ENCODE measurements around the gene RHOU.
"Not testable (repeated sequence)": the region's sequence is repeated elsewhere in the genome, so short reads cannot be mapped to it uniquely, and the experiment has no call there.

RHOU gene

GRCh38 chr1:228755800-228756199 is 20.5 kb downstream of the RHOU start:
- no peak for DNase-seq (ENCODE audit: low read depth in 2 of 2, low spot score in 1 of 2)

DNA sequence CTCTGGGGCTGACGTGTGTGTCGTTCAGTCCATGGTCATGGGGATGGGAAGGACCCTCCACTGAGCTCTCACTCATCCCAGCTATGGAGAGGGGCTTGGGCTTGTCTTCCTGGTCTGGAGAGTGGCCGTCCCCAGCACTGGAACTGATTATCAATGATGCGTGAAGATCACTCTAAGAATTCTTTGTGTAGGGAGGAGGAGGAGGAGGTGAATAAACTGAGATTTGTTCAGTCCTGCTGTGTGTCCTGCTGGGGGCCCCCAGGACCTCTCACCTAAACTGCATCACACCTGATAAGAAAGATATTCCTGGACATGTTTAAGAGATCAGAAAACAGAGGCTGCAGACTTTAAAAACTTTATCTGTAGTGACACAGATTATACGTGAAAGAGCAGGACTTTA is 21.2 kb downstream of the RHOU start:
- DNase-seq (ENCODE audit: low read depth in 2 of 2, low spot score in 1 of 2) = no peak

DNA sequence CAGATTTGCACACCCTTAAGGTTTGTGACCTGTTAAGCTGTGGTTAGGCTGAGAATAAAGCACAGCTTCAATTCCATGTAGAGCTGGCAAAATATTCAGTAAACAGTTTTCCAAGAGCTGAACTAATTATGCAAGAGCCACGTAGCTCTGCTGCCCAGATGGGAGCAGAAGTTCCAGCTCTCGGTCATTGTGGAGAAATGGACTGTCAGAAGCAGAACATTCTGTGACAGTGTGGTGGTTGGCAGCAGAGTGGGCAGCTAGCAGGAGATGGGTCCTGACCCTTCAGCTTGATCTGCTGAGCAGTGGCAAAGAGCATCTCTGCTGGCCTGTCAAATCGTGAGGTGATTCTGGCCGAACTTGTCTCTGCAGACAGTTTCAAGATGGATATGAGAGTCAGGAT is 23.2 kb downstream of the RHOU start:
- no peak for DNase-seq (ENCODE audit: low read depth in 2 of 2, low spot score in 1 of 2)

DNA sequence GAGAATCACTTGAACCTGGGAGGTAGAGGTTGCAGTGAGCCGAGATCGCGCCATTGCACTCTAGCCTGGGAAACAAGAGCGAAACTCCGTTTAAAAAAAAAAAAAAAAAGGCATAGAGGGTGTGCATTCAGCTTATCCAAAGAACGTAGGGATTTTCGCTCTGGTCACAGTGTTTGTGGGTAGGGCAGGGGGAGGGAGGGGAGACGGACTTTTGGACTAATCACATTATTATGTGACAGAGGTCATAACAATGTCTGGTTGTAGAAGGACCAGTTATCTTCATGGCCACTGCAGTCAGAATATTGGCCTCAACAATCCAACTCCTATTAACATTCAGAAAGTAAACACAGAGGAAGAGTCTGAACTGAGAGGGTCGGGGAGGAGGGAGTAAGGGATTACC is 25.7 kb downstream of the RHOU start:
- DNase-seq (ENCODE audit: low read depth in 2 of 2, low spot score in 1 of 2) = no peak

- DNase-seq (ENCODE audit: low read depth in 2 of 2, low spot score in 1 of 2) = no peak
Observed at GRCh38 chr1:228763561-228763960, 28.3 kb downstream of the RHOU start.

- DNase-seq (ENCODE audit: low read depth in 2 of 2, low spot score in 1 of 2) = no peak
Observed at GRCh38 chr1:228765168-228765946, 30.1 kb downstream of the RHOU start.

DNA sequence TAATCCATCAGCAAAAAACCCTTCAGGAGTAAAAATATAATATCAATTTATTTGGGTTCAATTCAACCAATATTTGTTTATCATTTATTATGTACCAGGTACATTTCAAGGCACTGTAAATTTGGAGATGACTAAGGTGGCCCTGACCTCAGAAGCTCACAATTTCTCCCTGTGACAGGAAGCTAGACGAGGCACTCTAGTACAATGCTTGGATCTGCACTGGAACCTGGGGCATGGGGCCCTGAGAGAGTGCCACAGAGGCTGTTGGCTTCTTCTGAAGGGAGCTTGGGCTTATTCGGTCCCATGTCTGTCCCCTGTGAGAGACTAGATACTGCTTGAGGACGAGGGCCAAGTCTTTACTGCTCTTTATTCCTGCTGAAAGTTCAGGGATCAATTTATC is 31.5 kb downstream of the RHOU start:
- DNase-seq (ENCODE audit: low read depth in 2 of 2, low spot score in 1 of 2) = no peak

GRCh38 chr1:228767636-228768354 is 32.5 kb downstream of the RHOU start:
- DNase-seq (ENCODE audit: low read depth in 2 of 2, low spot score in 1 of 2) = no peak

- DNase-seq (ENCODE audit: low read depth in 2 of 2, low spot score in 1 of 2) = no peak
Observed at GRCh38 chr1:228768355-228769000, 33.2 kb downstream of the RHOU start.

- no peak for DNase-seq (ENCODE audit: low read depth in 2 of 2, low spot score in 1 of 2)
Observed at GRCh38 chr1:228770779-228771223, 35.5 kb downstream of the RHOU start.

DNA sequence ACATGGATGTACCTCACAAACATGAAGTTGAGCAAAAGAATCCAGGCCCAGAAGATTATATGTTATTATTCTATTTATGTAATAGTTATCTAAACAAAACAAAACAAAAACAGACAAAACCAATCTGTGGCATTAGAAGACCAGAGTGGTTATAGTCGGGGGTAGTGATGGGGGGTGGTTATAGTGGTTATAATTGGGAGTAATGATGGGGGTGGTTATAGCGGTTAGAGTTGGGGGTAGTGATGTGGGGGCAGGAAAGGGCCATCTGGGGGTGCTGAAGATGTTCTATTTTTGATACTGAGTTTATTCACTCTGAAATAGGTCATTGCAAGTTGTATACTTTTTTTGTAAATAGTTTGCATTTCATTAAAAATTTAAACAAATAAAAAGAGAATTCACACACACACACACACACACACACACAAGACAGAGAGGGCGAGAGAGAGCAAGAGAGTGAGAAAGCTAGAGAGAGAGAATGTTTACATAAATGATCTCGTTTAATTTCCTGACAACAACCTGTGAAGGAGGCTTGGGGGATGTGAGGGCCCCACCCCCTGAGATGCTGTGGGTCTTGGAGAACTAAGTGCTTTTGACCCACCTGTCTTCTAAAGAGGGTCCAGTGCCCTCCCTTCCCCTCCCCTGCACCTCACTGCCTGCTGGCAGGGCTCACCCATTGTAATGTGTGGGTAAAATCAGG is 37.4 kb downstream of the RHOU start:
- no peak for DNase-seq (ENCODE audit: low read depth in 2 of 2, low spot score in 1 of 2)

DNA sequence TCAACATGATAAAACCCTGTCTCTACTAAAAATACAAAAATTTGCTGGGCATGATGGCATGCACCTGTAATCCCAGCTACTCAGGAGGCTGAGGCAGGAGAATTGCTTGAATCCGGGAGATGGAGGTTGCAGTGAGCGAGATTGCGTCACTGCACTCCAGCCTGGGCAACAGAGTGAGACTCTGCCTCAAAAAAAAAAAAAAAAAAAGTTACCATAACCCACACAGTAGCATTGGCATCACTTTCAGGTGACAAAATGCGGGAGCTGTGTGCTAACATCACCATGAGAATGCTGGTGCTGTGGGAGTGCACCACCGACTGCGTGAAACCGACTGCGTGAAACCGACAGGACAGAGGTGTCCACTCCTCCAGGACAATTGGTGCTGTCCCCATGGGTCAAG is 40.7 kb downstream of the RHOU start:
- DNase-seq (ENCODE audit: low read depth in 2 of 2, low spot score in 1 of 2) = not testable (repeated sequence)

GRCh38 chr1:228776449-228776848 is 41.2 kb downstream of the RHOU start:
- no peak for DNase-seq (ENCODE audit: low read depth in 2 of 2, low spot score in 1 of 2)

DNA sequence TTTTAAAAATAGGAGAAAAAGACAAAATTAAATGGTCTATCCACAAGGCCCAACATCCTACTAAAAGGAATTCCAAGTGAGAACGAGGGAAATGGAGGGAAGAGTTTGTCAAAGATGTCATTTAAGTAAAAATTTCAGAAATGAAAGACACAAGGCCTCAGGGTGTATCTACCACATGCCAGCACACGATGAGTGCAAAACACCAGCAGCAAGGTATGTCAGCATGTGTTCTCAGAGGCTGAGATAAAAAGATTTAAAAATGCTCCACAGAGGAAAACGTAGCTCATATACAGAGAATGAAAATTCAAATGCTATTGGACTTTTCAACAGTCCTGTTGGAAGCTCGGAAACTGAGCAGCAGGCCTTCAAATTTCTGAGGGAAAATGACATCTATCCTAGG is 42.0 kb downstream of the RHOU start:
- DNase-seq (ENCODE audit: low read depth in 2 of 2, low spot score in 1 of 2) = no peak

- DNase-seq (ENCODE audit: low read depth in 2 of 2, low spot score in 1 of 2) = no peak
Observed at GRCh38 chr1:228778026-228778425, 42.7 kb downstream of the RHOU start.

GRCh38 chr1:228778466-228778865 is 43.2 kb downstream of the RHOU start:
- no peak for DNase-seq (ENCODE audit: low read depth in 2 of 2, low spot score in 1 of 2)

GRCh38 chr1:228778961-228779360 is 43.7 kb downstream of the RHOU start:
- no peak for DNase-seq (ENCODE audit: low read depth in 2 of 2, low spot score in 1 of 2)

- no peak for DNase-seq (ENCODE audit: low read depth in 2 of 2, low spot score in 1 of 2)
Observed at GRCh38 chr1:228781161-228781808, 46.0 kb downstream of the RHOU start.

DNA sequence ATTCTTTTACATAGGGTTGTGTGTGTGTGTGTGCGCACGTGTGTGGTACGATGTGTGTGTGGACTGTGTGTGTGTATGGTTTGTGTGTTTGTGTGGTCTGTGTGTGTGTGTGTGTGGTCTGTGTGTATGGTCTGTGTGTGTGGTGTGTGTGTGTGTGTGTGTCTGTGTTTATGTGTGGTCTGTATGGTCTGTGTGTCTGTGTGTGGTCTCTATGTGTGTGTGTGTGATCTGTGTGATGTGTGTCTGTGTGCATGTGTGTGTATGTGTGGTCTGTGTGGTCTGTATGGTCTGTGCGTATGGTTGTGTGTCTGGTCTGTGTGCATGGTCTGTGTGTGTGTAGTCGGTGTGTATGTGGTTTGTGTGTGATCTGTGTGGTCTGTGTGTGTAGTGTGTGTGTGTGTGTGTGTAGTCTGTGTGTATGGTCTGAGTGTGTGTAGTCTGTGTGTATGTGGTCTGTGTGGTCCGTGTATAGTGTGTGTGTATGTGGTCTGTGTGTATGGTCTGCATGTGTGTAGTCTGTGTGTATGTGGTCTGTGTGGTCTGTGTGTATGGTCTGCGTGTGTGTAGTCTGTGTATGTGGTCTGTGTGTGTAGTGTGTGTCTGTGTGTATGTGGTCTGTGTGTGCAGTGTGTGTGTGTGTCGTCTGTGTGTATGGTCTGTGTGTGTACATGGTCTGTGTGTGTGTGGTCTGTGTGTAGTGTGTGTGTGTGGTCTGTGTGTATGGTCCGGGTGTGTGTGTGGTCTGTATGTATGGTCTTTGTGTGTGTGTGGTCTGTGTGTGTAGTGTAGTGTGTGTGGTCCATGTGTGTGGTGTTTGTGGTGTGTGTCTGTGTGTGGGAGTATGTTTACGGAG is 46.8 kb downstream of the RHOU start:
- DNase-seq (ENCODE audit: low read depth in 2 of 2, low spot score in 1 of 2) = no peak

All from stimulated activated CD8-positive, alpha-beta memory T cell treated with anti-CD3 and anti-CD28 coated beads, Interleukin-4, amount 100 ng/mL, for 1 hour (primary cell).